PC-3 (cell line): ENCODE data around the gene LMNA.

ENCODE experiments used
- EZH2 ChIP-seq: fragments of 300-600 bp; sonication (generic); IDR thresholded peaks from one replicate; pipeline ENCODE4 v1.6.1; 2017; ENCODE audit warnings: antibody characterized with exemption, mild to moderate bottlenecking, low read length; ENCODE audit not compliant: unreplicated experiment
- EZH2phosphoT487 ChIP-seq: fragments of 300-600 bp; sonication (generic); IDR thresholded peaks from 2 replicates; pipeline ENCODE4 v1.6.1; 2018; ENCODE audit warnings: mild to moderate bottlenecking, antibody characterized with exemption, low read length, borderline replicate concordance
- TF ChIP-seq, protein P1 (sequence below): fragments of 300-600 bp; sonication (generic); conservative IDR thresholded peaks from 2 replicates; pipeline ENCODE4 v1.5.1; 2017; ENCODE audit warnings: antibody characterized with exemption, low read depth, mild to moderate bottlenecking, low read length

- TF ChIP-seq, protein P1, sequence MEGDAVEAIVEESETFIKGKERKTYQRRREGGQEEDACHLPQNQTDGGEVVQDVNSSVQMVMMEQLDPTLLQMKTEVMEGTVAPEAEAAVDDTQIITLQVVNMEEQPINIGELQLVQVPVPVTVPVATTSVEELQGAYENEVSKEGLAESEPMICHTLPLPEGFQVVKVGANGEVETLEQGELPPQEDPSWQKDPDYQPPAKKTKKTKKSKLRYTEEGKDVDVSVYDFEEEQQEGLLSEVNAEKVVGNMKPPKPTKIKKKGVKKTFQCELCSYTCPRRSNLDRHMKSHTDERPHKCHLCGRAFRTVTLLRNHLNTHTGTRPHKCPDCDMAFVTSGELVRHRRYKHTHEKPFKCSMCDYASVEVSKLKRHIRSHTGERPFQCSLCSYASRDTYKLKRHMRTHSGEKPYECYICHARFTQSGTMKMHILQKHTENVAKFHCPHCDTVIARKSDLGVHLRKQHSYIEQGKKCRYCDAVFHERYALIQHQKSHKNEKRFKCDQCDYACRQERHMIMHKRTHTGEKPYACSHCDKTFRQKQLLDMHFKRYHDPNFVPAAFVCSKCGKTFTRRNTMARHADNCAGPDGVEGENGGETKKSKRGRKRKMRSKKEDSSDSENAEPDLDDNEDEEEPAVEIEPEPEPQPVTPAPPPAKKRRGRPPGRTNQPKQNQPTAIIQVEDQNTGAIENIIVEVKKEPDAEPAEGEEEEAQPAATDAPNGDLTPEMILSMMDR, result no peak
- TF ChIP-seq EZH2phosphoT487 (no peak), EZH2 (no peak)
Observed at GRCh38 chr1:156153362-156153761, 38.9 kb downstream of the LMNA start, which contains the start of gene SEMA4A.
